Upper lobe of right lung (tissue), 1 donor: Measurements from ENCODE around the gene TAS2R40. TPM values are rescaled to one million over a fixed set of nuclear protein-coding genes. Genes with fewer than 3 reads are reported as not detected.

Experiments
- ATAC-seq: fragments of 200-7000 bp; cut with Tn5 transposase; one replicate; pipeline ENCODE4 v1.9.1; 2020; ENCODE audit warnings: mild to moderate bottlenecking, moderate library complexity
- DNase-seq: peaks from one replicate; pipeline ENCODE4 v3.0.0-alpha.2; 2020
- H3K27ac ChIP-seq: fragments of 200-600 bp; one replicate; pipeline ENCODE4 v1.8.0; 2022
- H3K27me3 ChIP-seq: fragments of 200-600 bp; one replicate; pipeline ENCODE4 v1.8.0; 2022; ENCODE audit warnings: mild to moderate bottlenecking
- H3K36me3 ChIP-seq: fragments of 200-600 bp; one replicate; pipeline ENCODE4 v1.8.0; 2022
- H3K4me1 ChIP-seq: fragments of 200-600 bp; one replicate; pipeline ENCODE4 v1.8.0; 2022
- H3K4me3 ChIP-seq: fragments of 200-600 bp; one replicate; pipeline ENCODE4 v1.8.0; 2022; ENCODE audit warnings: mild to moderate bottlenecking
- H3K9me3 ChIP-seq: fragments of 200-600 bp; one replicate; pipeline ENCODE4 v1.8.0; 2022
- CTCF ChIP-seq: fragments of 200-600 bp; IDR thresholded peaks from one replicate; pipeline ENCODE4 v1.8.0; 2022; ENCODE audit warnings: antibody characterized with exemption
- intact Hi-C: fragments of 100-400 bp; cut with DNase I; formaldehyde crosslinking; loops from one replicate; pipeline ENCODE4 v1.11.0; 2022
- total RNA-seq: library from RNA; stranded (reverse); fragmentation: NEBNext Ultra II Directional; extraction: Animal tissue kit (Norgen Biotek cat#: 25700); gene quantifications from one replicate; pipeline ENCODE4 v1.2.1, GENCODE V29; 2021
- donor health status: DM: no; HTN: yes; CAD: no; lungs with severe emphysema.

Gene TAS2R40
- total RNA-seq, 1 donor from 2014 or later: not detected

DNA sequence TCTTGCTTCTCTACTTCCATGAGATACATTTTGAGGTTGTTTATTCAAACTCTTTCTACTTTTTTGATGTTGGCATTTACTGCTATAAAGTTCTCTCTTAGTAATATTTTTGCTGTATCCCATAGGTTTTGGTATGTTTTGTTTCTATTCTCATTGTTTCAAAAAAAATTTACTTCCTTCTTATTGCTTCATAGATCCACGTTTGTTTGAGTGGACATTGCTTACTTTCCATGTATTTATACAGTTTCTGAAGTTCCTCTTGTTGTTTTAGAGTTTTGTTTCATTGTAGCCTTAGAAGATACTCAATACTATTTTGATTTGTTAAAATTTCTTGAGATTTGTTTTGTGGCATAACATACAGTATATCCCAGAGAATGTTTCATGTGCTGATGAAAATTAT lies 13.7 kb downstream of the TAS2R40 start:
- no peak for ATAC-seq
- no peaks in the 10 kb centered on the region for H3K27me3 ChIP-seq
- no peak for TF ChIP-seq CTCF

DNA sequence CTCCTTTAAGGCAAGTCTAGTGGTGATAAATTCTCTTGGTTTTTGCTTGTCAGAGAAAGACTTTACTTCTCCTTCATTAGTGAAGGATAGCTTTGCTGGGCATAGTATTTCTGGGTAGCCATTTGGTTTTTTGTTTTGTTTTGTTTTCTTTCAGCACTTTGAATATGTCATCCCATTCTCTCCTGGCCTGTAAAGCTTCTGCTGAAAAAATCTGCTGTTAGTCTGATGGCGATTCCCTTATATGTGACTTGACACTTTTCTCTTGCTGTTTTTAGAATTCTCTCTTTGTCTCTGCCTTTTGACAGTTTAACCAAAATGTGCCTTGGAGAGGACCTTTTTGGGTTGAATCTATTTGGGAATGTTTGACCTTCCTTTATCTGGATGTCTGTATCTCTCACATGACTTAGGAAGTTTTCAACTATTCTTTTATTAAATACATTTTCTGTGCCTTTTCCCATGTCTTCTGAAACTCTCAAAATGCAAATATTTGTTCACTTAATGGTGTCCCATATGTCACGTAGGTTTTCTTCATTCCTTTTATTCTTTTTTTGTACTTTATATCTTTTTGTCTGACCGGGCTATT lies 14.7 kb downstream of the TAS2R40 start:
- DNase-seq (no peak), ATAC-seq (no peak)
- no peak for TF ChIP-seq CTCF
- intact Hi-C loops: no loop called here
- Histone ChIP-seq H3K27ac (no peak overlapping the region), H3K36me3 (no peaks in the 10 kb centered on the region), H3K27me3 (no peaks in the 10 kb centered on the region), H3K4me3 (no peak overlapping the region), H3K4me1 (peaks cover 7% of the 10 kb centered on the region), H3K9me3 (no peaks in the 10 kb centered on the region)

More for the DNA sequence above, 13.7 kb downstream of the TAS2R40 start:
- peaks cover under 1% of the 10 kb centered on the region for H3K4me1 ChIP-seq
- H3K27ac ChIP-seq: no peak overlapping the region
- no peak for DNase-seq
- intact Hi-C loops: no loop called here
- H3K36me3 ChIP-seq: no peaks in the 10 kb centered on the region
- H3K9me3 ChIP-seq: no peaks in the 10 kb centered on the region
- H3K4me3 ChIP-seq: no peak overlapping the region

GRCh38 chr7:143237366-143237765 lies 15.5 kb downstream of the TAS2R40 start:
- no peaks in the 10 kb centered on the region for H3K36me3 ChIP-seq
- H3K9me3 ChIP-seq: no peaks in the 10 kb centered on the region
- H3K27me3 ChIP-seq: no peaks in the 10 kb centered on the region
- ATAC-seq: peak; percentile 28
- no peak for DNase-seq
- H3K4me3 ChIP-seq: no peak overlapping the region
- H3K4me1 ChIP-seq: peaks cover 7% of the 10 kb centered on the region
- H3K27ac ChIP-seq: no peak overlapping the region
- no peak for TF ChIP-seq CTCF
- intact Hi-C loops: no loop called here

GRCh38 chr7:143238289-143238980 lies 16.6 kb downstream of the TAS2R40 start:
- H3K9me3 ChIP-seq: no peaks in the 10 kb centered on the region
- no peak overlapping the region for H3K27ac ChIP-seq
- H3K36me3 ChIP-seq: no peaks in the 10 kb centered on the region
- intact Hi-C loops: no loop called here
- peaks cover 7% of the 10 kb centered on the region for H3K4me1 ChIP-seq
- no peak for TF ChIP-seq CTCF
- no peaks in the 10 kb centered on the region for H3K27me3 ChIP-seq
- ATAC-seq (no peak), DNase-seq (no peak)
- no peak overlapping the region for H3K4me3 ChIP-seq

DNA sequence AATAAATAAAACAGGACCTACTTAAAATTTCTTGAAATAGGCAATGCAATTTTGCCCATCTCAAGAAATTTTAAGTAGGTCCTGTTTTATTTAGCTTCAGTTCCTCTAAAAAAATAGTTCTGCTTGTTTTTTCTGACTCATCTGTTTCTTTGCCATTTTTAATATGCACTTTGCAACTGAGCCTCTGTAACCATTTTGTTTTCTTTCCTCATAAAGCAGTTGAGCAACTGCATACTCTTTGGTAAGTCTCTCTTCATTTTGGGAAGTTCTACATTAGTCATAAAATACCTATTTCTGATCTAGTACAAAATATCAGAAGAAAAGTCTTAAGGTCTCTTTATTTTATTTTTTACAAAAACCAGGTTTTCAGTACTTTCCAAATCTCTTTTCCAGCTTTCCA lies 18.0 kb downstream of the TAS2R40 start:
- no peak overlapping the region for H3K27ac ChIP-seq
- peak; percentile 11 for ATAC-seq

More for the DNA sequence above, 18.0 kb downstream of the TAS2R40 start:
- peaks cover 7% of the 10 kb centered on the region for H3K4me1 ChIP-seq
- TF ChIP-seq CTCF: no peak
- H3K27me3 ChIP-seq: no peaks in the 10 kb centered on the region
- no peaks in the 10 kb centered on the region for H3K36me3 ChIP-seq
- no peak overlapping the region for H3K4me3 ChIP-seq
- no peaks in the 10 kb centered on the region for H3K9me3 ChIP-seq
- no peak for DNase-seq
- intact Hi-C loops: loop anchor here (10.0 kb wide), 1 partner anchor 65 kb away; no protein-coding TSS in a partner anchor
